MV-4-11 (cell line): ENCODE measurements around the gene CARD11.

ENCODE experiments used
- DNase-seq: peaks from one replicate; lab custom pipeline; 2025; lab: John Stamatoyannopoulos, UW

CARD11 gene

DNA sequence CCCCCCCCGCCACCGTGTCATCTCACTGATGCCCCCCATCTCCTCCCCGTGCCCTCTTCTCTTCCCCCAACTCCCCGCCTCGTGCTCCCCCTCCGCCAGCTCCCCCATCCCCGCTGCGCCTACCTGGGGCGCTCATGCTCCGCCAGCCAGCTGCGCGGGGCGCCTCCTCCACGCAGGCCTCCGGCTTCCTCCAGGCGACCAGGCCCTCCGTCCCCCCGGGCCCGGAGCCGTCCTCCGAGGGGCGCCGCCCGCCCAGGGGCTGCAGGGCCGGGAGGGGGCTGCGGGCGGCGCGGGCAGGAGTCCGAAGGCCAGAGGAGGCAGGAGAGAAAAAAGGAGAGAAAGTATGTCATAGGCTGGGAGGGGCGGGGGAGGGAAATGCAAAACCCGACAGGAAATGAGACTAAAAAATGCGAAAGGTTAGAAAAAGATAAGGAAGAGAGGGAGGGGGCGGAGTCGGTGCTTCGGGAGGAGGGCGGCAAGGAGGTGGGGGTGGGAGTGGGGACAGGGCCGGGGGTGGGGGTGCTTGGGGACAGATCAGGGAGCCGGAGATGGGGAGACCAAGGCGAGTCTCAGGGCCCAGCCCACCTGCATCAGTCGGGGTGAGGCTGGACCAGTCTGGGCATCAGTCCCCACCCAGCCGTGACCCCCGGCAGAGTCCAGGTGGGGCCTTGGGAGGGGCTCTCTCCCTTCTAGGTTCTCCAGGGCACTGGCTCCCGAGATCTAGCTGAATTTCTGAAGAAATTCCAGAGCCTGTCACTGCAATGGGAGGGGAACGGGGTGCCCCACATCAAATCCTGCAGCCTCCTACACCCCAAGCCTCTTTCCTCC lies at the start of gene CARD11:
TSS of gene CARD11 (minus strand) at position 324 of the 828 bp plus-strand sequence. CDS start 85,361 bp downstream, outside the sequence.
- no peak for DNase-seq

DNA sequence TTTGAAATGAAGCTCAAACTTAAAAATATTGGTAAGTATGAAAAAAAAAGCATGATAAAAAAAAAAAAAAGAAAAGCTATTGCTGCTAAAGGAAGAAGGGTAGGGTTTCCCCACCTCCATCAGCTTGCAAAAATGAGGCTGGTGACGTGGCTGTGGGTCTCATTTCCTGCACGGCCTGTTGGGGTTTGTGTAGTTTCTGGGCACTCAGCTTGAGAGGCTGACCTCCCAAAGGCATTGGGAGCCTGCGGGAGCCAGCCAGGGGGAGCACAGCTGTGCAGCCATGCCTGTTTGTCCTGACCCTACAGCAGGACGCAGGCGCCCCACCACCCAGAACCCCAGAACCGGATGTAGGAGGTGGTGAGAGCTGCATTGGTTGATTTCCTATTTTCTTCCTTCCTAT lies 48.8 kb upstream of the CARD11 start:
- peak; percentile 65 for DNase-seq

DNA sequence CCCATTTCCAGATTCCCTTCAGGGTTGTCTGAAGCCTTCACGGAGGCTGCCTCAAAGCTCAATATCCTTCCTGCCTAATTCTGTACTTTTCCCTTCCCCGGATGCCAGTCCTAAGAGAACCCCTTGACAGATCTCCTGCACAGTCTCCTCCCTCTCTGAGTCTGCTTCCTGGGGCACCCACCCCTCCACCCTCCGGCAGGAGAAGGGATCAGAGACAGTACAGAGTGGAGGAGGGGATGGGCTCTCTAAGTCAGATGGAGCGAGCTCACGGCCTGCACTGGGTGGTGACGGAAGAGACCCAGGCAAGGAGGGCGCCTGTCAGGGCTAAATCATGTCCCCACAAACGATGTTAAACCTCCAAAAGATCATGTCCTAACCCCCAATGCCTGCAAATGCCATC lies 48.0 kb upstream of the CARD11 start:
- no peak for DNase-seq

DNA sequence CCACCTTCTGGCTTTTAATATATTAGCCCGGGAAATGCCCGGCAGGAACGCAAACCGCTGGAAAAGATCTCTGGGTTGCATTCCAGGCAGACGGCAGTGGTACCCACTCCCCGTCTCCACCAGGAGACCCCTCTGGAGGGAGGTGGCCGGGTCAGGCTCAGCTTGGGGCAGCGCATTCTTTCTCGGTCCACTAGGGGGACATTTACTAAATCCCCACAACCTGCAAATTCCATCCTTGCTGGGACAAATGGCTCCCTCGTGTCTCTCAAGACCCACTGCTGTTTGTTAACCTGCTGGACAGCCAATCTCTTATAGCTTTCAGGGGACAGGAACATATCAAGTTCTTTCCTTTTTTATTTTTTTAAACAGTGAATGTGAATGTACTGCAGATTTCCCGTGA lies 45.8 kb upstream of the CARD11 start:
- DNase-seq: no peak

DNA sequence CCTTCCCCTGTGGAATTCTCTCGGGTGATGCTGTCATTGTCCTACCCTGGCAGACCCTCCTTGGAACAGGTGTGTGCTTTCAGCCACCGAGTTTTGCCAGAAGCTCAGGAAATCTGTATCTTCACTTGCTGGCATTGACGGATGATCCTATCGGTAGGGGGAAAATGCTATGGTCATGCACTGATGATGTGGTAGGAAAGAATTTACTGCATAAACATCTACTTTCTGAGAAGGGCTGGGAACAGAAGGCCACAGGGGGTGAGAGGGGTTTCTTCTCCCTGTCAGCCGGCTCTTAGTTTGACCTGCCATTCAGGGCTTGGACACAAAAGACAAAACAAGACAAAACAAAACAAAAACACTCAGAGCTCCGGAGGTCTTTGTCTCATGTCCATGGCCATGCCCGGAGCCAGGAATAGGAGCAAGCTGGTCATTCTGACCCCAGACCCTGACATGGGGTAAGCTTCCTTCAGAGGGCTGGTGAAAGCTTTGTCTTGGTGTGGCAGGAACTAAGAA lies 43.6 kb upstream of the CARD11 start:
- no peak for DNase-seq

DNA sequence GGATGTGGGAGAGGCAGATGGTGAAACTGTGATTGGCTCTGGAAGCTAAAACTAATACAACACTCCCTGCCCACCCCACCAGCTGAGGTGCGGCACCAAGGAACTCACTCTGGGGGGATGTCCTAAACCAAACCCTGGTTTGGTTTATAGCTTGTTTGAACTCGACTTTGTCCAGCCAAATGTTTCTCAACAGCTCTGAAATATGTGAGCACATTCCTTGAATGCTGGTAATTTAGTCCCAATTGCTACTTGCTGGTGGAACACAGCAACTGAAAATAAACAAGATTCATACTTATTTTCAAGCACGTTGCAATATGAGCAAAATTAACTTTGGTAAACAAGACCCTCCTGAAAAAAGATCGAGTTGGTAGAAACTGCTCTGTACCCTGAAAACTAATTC lies 39.7 kb upstream of the CARD11 start:
- DNase-seq: no peak

DNA sequence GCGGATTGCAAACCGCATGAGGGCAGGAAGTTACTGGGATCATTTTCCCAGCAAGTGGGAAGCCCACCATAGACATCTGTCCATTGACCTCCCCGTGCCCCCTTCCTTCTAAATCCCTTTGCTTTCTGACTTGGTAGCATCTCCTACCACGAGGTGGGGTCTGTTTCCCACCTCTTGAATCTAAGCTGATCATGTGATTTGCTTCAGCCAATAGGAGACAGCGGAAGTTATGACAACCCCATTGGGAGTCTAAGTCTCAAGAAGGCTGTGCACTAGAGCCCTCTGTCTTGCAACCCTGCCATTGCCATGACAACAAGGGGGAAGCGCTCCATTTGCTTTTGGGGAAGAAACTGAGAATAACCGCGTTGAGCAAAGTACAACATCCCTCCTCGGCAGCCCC lies 39.2 kb upstream of the CARD11 start:
- DNase-seq: no peak

DNA sequence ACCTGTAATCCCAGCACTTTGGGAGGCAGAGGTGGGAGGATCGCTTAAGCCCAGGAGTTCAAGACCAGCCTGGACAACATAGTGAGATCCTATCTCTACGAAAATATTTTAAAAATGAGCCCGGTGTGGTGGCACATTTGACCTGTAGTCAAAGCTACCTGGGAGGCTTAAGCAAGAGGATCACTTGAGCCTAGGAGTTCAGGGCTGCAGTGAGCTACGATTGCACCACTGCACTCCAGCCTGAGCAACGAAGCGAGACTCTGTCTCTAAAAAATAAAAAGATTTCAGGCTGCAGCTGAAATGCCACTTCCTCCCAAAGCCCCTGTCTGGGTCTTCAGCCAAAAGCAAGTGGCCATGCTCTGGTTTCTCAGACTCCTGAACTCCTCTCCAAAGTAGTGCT lies 38.7 kb upstream of the CARD11 start:
- no peak for DNase-seq

DNA sequence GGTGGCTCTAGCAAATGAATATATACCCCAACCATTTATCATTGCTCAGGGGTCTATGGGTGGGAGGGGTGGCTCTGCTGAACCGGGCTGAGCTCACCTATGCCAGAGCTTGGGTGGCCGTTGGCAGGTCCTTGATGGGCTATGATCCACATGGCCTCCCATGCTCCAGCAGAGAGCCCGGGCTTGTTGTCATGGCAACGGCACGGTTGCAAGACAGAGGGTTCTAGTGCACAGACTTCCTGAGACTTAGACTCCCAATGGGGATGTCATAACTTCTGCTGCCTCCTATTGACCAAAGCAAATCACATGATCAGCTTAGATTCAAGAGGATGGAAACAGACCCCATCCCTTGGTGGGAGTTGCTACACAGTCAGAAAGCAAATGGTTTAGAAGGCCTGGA lies 36.4 kb upstream of the CARD11 start:
- no peak for DNase-seq

DNA sequence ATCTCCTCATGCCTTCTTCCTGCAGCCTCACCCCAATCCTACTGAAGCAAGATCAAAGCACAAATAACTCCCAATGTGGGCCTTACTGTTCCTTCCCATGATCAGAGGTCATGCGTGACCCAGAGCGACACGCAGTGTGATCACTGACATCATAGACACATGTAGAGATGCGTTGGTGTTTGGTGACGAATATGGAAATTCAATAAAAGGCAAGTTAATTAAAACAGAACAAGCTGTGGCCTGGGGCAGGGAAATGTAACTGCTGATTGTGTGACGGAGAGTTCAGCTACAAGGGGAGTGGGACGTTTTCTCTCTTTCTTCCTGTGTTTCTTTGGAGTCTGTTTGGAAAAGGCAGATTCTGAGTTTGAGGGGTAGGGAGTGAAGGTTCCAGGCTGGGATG lies 34.8 kb upstream of the CARD11 start:
- DNase-seq: no peak

DNA sequence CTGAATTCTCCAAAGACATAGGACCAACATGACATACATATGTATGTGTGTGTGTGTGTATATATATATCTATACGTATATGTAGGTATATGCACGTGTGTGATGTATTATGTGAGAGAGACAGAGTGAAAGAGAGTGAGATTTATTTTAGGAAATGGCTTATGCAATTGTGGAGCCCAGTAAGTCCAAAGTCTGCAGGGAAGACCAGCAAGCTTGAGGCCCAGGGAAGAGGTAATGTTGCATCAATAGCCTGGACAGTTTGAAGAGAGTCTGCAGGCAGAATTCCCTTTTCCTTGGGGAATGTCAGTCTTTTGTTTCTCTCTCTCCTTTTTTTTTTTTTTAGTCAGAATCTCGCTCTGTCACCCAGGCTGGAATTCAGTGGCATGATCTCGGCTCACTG lies 33.0 kb upstream of the CARD11 start:
- no peak for DNase-seq

DNA sequence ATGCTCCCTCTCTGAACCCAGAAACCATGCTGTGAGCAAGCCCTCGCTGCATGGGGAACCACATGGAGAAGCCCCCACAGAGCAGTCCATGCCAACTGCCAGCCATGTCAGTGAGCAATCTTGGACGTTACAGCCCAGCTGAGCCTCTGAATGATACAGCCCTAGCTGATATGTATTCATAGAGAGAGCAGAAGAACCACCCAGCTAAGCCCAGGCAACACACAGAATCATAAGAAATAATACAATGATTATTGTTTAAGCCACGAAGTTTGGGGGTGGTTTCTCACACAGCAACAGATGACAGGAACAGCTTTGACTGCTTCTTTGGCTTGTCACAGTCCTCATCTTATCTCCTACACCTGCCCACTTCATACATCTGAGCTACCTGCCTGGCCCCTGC lies 32.5 kb upstream of the CARD11 start:
- no peak for DNase-seq

DNA sequence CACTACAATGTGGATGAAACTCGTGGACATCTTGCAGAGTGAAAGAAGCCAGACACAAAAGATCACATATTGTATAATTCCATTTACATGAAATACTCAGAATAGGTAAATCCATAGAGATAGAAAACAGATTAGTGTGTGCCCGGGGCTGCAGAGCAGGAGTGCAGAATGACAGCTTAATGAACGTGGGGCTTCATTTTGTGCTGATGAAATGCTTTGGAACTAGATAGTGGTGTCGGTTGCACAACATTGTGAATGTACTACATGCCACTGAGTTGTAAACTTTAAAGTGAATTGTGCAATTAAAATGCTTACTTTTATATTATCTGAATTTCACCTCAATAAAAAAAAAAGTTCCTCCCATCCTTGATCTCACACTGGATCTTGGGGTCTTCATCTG lies 31.8 kb upstream of the CARD11 start:
- no peak for DNase-seq

DNA sequence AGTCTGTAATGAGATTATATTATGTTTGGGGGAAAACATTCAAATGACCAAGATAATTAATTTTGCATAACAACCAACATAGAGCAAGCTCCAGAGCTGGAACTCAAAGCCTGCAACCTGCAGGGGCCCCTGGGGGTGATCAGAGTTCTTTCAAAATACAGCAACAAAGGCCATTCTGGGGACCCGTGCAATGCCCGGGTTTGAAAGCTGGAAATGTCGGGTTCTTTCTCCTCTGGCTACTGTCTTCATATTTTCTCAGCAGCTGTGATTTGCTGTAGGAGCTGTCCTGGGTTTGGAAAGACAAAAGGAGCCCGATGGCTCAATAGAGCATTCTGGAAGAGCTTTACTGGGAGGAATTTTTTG lies 30.8 kb upstream of the CARD11 start:
- DNase-seq: no peak

DNA sequence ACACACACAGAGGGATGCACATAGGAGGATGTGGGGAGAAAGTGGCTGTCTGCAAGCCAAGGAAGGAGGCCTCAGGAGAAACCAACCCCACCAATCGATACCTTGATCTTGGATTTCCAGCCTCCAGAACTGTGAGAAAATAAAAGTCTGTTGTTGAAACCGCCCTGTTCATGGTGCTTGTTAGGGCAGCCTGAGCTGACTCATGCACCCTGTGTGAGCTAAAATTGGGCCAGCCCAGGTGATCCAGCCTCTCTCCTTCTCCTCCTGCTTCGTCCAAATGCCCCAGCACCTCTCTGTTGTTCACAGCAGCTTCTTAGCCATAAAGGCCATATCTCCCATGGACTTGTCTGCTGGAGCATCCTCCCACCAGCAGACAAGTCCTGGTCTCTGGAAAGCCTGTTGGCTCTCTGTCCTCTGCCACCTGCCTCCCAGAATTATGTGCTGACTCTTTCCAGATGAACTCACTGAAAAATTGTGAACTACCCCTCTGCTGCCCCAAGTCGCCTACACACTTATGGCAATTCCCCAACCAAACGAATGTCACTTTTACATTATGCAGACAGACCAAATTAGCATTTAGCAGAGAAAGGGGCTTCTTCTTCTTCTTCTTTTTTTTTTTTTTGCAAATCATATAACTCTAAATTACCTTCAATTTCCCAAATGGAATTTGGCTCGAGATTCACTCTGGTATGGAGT lies 30.2 kb upstream of the CARD11 start:
- DNase-seq: no peak

DNA sequence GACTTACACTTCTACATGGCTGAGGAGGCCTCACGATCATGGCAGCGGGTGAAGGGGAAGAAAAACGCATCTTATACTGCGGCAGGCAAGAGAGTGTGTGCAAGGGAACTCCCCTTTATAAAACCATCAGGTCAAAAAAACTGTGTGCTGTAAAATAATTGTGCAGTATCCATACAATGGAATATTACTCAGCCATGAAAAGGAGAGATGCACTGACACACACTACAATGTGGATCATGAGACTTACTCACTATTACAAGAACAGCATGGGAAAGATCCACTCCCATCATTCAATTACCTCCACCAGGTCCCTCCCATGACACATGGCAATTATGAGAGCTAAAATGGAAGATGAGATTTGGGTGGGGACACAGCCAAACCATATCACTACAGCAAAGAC lies 27.2 kb upstream of the CARD11 start:
- no peak for DNase-seq

DNA sequence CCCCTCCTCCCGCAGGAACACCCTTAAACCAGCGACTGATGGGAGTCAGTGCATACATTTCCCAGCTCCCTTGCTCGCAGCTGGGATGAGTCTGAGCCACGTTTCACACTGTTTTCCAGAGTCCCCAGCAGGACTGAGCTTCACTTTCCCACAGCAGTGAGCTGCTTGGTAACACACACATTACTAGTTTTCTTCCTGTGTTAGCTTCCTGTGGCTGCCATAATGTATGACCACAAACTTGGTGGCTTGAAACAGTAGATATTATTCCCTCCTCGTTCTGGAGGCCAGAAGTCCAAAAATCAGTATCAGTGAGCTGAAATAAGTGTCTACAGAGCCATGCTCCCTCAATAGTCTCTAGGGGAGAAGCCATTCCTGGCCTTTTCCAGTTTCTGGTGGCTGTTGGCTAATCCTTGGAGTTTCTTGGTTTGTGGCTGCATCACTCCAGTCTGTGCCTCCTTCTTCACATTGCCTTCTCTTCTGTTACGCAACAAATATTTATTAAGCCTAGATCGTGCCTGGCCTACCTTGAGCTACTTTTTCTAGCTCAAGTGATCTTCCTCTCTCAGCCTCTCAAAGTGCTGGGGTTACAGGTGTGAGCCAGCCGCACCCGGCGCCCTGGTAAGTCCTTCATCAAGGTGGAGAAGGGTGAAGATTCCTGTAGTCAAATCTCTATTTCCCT lies 26.2 kb upstream of the CARD11 start:
- DNase-seq: no peak

DNA sequence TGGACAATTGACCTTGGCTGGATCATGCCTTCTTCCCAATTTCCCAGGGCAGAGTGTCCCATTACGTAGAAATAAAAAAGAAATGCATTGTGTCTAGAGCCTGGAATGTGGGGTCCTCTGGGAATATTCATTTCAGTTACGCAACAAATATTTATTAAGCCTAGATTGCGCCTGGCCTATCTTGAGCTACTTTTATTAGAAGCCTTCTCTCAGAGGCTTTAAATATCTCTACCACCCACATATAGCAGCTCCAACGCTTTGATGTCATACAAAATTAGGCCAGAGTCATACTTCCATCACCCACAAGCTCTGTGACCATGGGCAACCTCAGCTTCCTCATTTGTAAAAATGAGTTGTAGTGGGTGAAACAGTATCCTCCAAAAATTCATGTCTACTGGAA lies 24.9 kb upstream of the CARD11 start:
- peak; percentile 81 for DNase-seq

DNA sequence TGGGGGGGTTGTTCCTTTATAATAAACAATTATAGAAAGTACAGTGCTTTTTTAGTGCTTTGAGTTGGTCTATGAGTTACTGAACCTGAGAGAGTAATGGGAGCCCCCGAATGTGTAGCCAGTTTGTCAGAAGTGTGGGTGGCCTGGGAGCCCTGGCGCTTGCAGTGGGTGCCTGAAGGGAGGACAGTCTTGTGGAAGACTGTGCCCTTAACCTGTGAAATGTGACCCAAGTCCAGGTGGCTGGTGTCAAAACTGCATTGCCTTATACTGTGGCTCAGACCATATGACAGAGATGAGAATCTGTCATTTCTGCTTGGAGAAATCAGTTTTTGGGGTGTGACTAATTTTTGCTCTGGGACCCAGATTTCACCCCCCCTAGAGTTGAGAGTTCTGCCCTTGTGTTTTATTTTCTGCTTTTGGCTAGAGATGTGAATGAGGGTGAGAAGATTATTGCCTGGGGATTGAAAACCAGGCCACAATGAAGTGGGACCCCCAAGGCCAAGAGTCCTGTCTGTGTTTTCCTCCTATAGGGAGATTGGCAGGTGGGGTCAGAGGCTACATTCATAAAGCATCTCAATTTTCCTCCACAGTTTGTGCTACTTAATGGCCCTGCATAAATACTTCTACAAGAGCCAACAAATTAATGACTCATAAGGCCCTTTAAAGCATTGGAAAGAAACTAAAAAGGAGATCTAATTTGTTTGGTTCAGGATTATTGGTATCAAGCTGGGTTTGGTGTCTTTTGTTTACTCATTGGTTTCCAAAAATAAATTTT lies 24.1 kb upstream of the CARD11 start:
- DNase-seq: no peak

DNA sequence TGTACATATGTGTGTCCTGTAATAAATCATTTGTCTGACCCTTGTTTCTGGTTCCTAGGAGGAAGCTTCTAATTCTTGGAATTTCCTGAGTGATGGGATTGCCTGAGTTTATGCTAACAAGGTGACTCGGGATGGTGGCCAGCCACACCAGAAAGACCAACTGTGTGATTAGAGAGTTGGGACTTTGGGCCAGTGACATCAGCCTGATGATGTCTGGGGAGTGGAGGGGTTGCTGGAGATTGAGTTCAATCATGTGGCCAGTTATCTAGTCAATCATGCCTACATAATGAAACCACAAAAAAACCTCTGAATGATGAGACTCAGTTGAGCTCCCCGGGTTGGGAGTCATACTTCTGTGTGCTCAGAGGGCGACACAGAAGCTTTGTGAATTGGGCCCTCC lies 23.5 kb upstream of the CARD11 start:
- no peak for DNase-seq

DNA sequence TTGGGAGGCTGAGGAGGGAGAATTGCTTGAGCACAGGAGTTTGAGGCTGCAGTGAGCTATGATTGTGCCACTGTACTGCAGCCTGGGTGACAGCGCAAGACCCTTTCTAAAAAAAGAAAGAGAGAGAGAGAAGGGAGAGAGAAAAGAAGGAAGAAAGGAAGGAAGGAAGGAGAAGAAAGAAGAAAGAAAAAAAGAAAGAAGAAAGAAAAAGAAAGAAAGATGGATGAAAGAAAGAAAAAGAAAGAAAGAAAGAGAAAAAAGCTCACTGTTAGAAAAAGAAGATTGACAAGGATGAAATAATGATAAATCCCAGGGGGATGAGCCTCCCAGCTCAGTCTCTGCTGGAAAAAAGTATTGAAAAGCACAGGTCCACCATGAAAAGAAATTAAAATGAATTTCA lies 22.8 kb upstream of the CARD11 start:
- no peak for DNase-seq

DNA sequence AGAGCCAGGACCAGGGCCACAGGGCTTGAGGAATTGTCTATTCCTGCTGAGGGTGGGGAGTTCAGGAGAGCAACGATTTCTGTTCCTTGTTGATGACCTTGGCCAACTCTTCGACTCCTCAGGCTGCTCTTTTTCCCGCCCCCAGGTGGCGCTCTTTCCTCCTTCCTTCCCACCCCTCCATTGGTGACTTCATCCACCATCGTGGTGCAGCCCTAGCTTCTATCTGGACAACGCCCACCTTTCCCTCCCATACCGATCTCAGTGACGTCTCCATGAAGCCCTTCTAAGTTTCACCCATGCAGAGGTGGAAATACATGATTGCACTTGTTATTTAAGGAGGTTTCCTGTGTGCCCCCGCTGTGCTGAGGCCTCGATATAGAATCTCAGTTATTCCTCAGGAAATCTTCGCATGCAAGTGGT lies 22.1 kb upstream of the CARD11 start:
- peak; percentile 23 for DNase-seq
